Epidermal melanocyte (primary cell): ENCODE data around the gene MLIP.

Experiments
- DNase-seq: peaks from one replicate; pipeline ENCODE4 v3.0.0; 2011; ENCODE audit warnings: low spot score; ENCODE audit not compliant: insufficient read length

The MLIP gene

GRCh38 chr6:54282186-54282585, 170.9 kb downstream of the MLIP start:
- DNase-seq: no peak

DNA sequence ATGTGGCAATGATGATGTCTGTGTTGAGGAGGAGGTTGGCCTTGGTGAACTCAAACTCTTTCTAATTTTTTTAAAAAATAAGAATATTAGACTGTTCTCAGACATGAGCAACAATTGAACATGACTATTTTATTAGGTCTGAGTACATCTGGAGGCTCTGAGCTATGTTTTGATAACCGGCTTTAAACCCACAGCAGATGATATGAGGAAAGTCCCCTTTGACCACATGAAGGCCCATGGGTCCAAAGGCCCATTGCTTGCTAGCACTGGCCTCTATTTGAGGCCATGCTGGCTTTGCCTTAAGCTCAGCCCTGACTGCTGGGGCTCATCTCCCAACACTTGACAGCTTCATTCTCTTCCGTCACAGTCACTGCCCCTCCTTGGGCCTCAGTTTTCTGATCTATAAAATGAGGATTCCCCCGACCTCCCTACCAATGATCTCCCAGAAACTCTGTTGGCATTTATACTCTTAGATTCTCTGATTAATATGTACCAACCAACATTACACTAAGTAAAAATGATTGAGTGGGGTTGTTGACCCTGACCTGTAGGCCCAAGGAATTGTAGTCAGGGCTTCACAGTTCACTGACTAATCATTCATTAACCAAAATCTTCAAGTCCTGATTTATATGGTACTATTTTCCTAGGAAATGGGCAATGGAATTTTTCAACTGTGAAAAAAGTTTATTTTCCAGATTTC, 173.1 kb downstream of the MLIP start:
- no peak for DNase-seq

DNA sequence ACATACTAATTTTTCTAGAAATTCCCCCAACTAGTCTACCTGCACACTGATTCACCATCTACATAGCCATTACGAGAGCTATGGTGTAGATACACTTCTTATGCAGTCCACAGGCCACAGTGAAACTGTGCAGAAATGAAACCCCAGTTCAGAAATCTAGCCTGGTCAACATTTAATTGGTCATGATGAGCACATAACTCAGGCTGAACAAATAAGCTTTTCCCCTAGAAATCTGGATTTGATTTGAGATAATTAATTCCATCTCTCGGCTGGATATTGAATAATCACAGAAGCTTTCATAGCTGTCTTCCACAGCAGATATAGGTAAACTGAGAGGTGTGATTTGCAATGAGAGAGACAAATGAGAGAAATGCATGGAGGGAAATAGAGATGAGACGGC, 174.4 kb downstream of the MLIP start:
- no peak for DNase-seq

DNA sequence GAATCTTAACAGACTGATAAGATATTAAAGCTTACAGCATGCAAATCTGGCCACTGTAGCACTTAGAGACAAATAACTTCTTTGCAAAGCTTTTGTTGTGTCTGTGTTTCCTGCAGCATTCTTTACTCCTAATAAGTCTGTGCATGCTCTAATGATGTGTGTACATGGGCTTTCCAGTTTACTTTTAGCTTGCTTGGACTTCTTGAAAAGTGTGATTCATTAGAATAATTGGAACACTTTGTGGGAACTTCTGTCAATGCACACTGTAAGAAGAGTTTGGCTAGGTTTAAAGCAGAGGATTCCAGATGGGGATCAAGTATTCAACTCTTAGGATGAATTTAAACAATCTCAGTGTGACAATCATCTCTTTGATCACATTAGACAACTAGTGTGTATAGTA, 174.9 kb downstream of the MLIP start:
- DNase-seq: no peak

DNA sequence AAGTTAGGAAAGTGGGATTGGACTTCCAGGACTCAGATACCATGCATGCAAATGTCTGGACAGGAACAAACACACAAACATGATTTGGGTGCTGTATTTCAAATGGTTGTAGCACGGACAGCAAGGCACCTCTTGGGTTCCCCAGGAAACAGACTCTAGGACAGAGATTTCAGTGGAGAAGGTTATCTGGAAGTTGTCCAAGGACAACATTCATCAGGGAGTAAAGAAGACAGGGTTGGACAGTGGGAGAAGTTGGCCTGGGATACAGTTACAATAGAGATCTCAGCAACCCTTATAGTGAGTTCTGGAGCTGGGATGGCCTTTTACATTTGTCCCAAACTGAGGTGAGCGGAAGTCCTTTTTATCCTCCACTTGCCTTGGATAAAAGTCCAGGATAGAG, 177.2 kb downstream of the MLIP start:
- no peak for DNase-seq

- no peak for DNase-seq
Observed at GRCh38 chr6:54289426-54289825, 178.2 kb downstream of the MLIP start.

GRCh38 chr6:54291146-54291545, 179.9 kb downstream of the MLIP start:
- no peak for DNase-seq

DNA sequence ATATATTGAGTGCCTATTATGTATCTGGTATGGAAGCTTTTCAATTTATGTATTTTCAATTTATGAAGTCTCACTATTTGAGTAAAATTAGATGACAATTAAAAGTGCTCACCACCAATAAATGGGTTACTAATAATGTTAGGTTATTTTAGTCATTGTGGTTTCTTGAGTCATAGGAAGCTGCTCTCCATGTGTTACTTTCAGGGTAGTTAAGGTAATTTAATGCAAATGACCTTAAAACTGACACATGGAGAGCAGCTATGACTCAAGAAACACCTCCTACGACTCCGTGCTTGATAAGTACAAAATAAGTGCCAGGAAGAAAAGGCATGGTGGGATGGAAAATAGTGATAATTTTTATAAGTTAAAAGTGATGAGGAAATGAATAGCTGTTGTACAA, 180.5 kb downstream of the MLIP start:
- no peak for DNase-seq

DNA sequence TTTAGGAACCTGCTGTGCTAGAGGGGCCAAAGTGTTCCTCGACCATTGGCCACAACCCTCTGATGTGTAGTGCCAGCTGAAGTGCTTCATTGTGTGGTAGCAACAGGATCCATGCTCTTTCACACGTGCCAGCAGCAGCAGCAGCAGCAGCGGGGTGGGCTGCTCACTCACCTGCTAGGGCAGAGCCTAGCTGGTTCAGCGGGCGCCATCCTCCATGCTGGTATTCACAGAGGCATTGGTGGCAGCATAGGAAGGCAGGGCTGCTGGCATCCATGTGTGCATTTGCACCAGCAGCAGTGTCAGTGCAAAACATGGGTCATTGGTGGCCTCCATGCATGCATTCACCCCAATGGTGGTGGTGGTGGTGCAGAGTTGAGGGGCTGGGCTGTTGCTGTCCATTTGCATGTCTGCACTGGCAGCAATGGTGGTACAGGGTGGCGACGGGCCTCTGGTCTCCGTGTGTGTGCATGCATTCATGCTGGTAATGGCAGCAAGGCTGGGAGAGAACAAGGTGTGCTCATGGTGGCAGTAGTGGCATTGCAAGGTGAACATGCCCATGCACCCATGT, 183.8 kb downstream of the MLIP start:
- no peak for DNase-seq

- no peak for DNase-seq
Observed at GRCh38 chr6:54299542-54300269, 188.5 kb downstream of the MLIP start.

DNA sequence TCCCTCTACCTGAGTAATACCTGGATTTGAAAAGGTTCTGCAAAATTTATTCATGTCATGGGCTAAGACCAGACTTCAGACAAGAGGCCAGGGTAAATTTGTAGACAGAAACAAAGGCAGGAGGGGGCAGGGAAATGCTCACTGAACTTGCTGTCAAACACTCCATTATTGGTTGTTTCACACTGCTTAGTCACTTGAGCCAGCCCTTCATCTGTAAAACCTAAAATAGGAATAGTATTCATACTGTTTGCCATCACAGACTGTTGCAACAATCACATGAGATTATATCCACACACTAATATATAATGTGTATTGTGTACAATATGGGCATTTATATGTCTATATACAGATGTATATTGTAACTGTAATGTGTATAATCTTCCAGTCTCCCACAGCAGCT, 190.5 kb downstream of the MLIP start:
- no peak for DNase-seq

GRCh38 chr6:54307439-54307910, 196.2 kb downstream of the MLIP start:
- DNase-seq: no peak

DNA sequence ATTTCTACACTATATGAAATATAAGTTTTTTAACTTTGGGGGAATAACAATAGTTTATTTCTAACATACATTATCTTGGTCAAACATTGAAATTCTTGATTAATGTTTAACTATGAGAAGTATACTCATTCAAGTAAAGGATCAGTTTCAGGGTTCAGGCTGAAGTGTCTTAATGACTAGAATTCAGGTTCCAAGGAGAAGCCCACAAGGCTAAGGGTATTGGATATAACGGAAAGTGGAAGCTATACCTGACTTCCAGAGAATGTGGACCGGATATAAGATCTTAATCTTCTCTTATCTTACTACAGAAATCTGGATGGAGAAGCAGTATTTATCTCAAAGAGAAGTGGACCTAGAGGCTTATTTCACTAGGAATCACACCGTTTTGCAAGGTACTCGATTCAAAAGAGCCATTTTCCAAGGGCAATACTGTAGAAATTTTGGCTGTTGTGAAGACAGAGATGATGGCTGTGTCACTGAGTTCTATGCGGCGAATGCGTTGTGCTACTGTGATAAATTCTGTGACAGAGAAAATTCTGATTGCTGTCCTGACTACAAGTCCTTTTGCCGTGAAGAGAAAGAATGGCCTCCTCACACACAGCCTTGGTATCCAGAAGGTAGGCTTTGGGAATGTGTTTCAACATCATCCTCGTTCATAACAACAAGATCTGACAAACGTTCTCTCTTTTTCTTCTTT, 197.2 kb downstream of the MLIP start, which contains the start of gene TINAG:
TINAG (plus strand) TSS at position 153 of the 697 bp plus-strand sequence; CDS start at position 263, 110 bp downstream.
- DNase-seq: no peak

GRCh38 chr6:54308986-54309315, 197.7 kb downstream of the MLIP start:
- DNase-seq: no peak

DNA sequence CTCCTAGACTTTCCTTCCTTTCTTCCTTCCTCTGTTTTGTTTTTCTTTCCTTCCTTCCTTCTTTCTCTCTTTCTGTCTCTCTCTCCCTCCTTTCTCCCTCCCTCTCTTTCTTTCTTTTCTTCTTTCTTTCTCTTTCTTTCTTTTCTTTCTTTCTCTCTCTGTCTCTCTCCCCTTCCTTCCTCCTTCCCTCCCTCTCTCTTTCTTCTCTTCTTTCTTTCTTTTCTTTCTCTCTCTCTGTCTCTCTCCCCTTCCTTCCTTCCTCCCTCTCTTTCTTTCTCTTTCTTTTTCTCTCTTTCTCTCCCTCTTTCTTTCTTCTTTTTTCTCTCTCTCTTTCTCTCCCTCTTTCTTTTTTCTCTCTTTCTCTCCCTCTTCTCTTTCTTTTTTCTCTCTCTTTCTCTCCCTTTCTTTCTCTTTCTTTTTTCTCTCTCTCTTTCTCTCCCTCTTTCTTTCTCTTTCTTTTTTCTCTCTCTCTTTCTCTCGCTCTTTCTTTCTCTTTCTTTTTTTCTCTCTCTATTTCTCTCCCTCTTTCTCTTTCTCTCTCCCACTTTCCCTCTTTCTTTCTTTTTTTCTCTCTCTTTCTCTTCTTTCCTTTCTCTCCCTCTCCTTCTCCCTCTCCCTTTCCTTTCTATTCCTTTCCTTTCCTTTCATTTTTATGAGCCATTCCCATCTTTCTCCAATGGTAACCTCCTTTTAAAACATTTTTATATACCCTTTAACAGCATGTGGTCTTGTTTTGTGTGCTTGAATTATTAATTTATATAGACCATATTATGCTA, 199.3 kb downstream of the MLIP start:
- DNase-seq: no peak

- DNase-seq: no peak
Observed at GRCh38 chr6:54315656-54316055, 204.4 kb downstream of the MLIP start.
